ENCODE measurements around the gene EIF2AK2.

Gene EIF2AK2

DNA sequence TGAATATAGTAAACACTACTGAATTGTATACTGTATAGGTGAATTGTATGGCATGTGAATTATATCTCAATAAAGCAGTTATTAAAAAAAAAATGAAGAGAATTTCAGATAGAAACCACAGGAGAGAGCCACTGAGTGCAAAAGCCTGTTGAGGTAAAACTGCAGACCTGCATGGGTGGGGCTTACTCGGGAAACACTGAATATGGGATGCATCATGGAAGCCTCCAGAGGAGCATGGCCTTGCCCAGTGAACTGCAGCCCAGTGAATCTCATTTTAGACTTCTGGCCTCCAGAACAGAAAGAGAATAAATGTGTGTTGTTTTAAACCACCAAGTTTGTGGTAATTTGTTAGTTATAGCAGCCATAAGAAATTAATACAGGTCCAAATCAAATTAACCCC, 56.7 kb downstream of the EIF2AK2 start:
- no peak for DNase-seq (ENCODE audit: low read depth)

DNA sequence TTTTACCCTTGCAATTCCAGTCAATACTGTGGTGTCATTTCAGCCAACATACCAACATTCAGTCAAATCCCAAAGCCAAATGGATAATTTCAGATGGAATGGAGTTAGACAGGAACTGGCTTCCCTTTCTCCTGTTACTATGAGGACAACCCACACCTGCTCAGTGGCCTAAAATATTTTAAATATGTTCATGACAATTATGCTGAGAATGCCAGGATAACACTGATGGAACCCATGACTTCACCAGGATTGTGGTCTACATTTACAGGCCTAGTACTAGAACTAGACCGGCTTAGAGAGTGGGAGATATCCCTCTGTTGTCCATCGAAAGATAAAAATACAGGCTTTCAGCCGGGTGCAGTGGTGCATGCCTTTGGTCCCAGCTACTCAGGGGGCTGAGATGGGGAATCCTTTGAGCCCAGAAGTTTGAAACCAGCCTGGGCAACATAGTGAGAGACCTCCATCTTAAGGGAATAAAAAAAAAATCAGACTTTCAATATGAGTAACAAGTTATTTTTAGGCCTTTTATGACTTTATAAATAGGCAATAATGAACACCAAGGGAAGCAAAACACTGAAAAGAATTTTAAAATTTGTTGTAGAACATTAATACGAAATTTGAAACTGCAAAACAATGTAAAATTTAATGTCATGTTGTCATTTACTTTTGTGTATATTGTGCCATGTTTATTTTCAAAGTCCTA, 58.2 kb downstream of the EIF2AK2 start:
- DNase-seq (ENCODE audit: low read depth) = no peak

DNA sequence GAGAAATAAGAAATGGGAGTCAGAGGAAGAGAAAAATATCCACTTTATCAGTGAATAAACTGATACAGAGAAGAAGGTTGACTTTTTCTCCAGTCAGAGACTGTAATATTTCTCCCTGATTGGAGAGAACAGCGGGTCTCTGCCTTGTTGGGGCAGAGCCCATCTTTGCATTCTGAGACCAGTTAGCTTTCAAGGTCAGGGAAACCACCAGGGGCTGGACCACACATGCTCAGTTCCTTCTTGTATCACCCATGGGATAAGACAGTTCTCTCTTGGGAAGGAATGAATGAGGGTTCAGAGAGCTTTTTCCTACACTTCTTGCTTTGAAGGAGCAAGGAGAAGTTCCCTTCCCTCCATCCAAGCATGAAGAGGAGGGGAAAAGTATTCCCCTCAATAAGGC, 60.2 kb downstream of the EIF2AK2 start:
- DNase-seq (ENCODE audit: low read depth) = peak; percentile 4

DNA sequence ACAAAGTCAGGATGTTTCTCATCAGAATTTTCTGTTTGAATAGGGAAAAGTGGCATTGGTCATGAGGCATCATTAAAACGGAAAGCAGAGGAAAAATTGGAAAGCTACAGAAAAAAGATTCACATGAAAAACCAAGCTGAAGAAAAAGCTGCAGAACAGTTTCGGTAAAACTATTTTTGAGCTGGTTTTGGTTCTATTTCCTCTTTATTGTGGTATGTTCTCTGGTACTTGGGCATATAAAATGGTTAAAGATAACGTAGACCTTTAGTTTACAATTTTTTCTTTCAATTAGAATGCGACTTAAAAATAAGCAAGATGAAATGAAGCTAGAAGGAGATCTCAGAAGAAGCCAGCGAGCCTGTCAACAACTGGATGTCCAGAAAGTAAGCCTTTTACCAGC, 64.9 kb downstream of the EIF2AK2 start:
- no peak for DNase-seq (ENCODE audit: low read depth)

DNA sequence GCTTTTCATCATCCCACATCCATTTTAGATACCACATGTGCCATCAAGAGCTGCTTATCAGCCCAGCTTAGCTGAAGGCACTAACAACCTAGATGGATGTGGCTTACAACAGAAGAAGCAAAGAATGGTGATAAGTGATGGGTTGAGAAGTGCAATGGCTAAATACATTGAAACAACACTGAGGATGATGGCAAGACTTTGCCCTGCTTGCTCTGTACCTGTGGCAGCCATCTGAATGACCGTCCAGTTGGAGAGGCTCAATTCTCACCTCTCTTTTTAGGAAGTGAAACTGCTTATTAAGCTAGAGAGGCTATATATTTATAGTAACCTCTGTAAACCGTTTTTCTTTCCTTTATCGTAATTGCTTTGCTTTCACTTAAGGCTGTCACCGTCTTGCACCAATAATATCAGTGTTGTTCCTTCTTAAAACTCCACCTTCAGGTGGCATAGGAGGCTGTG, 66.7 kb downstream of the EIF2AK2 start:
- no peak for DNase-seq (ENCODE audit: low read depth)

DNA sequence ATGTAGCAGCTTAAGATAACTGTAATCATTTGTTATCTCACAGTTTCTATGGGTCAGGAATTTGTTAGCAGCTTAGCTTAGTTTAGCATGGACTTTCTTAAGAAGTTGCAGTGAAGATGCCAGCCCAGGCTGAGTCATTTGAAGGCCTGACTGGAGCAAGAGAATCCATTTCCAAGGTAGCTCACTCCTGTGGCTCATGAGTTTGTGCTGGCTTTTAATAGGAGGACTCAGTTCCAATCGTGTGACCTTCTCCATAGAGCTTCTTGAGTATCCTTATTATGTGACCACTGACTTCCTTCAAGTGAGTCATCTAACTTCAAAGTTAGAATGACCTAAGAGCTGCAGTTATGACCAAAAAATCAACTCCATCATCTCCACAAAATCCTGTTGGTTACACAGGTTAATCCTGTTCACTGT, 71.0 kb downstream of the EIF2AK2 start:
- DNase-seq (ENCODE audit: low read depth) = peak; percentile 45

DNA sequence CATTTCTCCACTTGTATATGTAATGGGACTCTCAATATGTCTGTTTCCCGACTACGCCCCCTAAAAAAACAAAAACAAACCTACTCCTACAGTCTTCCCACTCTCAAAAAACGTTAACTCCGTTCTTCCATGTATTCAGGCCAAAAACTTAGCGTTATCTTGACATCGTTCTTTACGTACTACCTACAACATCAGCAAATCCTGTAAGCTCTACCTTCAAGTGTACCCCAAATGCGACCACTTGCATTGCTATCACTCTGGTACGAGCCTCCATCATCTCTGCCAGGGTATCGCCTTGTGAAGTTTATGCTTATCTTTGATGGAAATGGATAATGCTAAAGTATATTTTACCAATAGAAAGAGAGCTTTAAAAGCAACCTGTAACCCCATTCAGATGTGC, 72.0 kb downstream of the EIF2AK2 start:
- no peak for DNase-seq (ENCODE audit: low read depth)

DNA sequence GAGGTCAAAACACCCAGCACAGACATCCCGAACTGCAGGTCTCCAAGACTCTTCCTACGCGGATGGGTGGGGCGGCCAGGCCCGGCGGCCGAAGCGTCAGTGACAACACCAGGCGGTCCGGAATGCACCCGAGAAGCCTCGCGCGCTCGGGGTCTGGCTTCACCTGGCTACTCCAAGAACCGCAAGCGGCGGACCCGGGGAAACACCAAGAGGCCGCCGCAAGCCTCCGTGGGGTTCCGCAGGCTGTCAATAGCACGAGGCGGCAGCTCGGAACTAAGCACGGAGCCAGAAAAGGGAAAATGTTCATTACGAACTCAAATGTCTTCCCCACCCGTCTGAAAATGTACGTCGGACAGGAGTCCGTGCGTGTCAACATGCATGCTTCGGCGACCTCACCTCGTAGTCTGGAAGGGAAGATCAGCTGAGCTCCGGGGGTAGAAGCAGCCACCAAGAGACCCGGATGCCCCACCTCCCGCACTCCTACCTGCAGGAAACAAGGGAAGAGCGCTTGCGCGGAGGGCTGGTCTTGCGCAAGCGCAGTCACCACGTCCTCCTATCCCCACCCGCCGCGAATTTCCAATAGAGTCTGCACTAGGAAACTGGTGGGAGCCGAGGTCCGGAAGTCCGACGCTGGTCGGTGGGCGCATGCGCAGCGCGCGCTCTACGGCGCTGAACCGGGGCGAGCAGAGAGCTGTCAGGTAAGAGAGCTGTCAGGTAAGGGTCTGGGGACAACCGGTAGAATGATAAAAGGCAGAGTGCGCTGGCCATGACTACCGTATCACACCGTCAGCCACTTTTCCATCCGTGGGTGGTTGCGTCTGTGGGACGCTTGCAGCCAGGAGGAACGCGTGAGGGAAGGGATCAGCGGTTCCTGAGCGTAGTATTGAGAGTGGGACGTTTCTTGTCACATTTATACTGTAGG, 72.6 kb downstream of the EIF2AK2 start, which contains the start of the genes GPATCH11 and HEATR5B:
Gene GPATCH11 (plus strand): TSS at position 646 of the 922 bp plus-strand sequence. CDS start 3,864 bp downstream, outside the sequence.
Gene HEATR5B (minus strand): TSS at position 500 of the 922 bp plus-strand sequence. CDS start 958 bp downstream, outside the sequence.
- DNase-seq (ENCODE audit: low read depth) = peak; percentile 94

DNA sequence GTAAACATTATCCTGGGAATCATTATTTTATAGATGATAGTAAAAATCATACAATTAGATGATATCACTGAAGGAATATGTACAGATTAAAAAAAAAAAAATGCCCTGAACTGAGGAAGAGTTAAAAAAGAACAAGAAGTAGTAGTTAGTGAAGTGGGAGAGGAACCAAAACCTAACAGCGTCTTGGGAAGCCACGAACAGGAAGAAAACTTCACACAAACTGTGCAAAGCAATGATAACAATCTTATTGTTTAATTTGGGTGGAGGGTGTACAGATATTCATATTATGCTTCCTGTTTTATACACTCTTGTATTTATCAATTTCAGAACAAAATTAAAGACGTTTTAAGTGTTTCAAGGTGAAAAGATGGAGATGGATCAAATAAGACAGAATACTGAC, 76.1 kb downstream of the EIF2AK2 start:
- DNase-seq (ENCODE audit: low read depth) = no peak

DNA sequence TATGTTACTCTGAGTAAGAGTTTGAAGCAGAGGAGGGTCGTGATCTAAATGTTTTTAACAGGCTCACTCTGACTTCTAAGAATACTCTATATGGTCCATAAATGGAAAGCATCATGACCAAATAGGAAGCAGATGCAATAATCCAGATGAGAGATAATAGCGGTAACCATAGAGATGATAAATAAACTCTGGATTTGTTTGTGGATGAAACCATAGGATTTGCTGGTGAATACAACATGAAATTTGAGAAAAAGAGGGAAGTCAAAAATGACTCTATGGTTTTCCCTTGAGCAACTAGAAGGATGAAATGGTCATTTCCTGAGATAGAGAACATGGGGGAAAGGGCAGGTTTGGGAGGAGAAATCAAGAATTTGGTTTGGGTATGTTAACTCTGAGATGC, 76.5 kb downstream of the EIF2AK2 start:
- no peak for DNase-seq (ENCODE audit: low read depth)

DNA sequence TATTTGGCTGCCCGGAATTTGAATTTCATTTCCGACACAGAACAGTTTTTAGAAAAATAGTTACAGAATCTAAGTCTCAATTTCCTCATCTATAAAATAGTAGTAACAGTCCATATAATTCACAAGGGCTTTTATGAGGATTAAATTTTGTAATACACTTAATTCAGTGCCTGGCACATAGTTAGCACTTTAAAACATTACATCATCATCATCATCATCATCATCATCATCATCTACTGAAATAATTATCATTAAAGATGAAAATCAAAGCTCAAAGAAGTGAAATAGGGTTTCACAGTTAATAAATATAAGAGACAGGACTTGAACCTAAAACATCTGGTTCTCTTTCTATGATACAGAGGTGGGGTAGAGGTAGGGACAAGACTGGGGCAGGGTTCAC, 85.8 kb downstream of the EIF2AK2 start:
- DNase-seq (ENCODE audit: low read depth) = no peak

DNA sequence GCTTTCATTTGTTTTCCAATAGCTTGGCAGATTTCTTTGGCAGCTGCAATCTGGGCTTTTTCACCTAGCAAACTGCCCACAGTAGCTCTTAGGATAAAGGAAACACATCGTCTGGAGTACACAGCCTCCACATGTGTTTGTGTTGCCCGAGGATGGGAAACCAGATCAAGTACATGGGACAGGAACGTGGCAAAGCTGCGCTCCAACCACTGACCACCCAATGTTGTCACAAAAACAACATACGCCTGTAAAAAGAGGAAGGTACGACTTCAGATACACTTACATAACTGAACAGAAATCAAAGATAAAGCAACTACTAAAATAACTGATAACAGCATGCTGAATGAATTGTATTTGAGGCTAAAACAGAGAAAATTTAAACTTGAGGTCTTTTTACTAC, 88.1 kb downstream of the EIF2AK2 start:
- DNase-seq (ENCODE audit: low read depth) = no peak

DNA sequence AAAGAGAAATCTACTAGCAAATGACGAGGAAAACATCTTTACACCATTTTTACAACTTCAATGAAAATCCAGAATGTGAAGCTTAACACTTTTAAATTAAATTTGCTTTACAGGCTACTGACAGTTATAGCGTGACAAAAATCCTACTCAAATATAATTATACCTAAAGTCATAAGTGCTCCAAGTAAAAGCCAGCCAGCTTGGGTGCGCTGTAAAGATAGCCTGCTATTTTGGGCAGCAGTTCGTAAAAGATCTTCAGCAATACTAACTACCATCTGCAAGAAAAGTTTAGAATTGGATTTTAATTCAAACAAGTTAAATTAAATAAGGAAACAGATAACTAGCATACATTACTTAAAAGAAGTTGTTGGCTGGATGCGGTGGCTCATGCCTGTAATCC, 95.0 kb downstream of the EIF2AK2 start:
- DNase-seq (ENCODE audit: low read depth) = no peak

DNA sequence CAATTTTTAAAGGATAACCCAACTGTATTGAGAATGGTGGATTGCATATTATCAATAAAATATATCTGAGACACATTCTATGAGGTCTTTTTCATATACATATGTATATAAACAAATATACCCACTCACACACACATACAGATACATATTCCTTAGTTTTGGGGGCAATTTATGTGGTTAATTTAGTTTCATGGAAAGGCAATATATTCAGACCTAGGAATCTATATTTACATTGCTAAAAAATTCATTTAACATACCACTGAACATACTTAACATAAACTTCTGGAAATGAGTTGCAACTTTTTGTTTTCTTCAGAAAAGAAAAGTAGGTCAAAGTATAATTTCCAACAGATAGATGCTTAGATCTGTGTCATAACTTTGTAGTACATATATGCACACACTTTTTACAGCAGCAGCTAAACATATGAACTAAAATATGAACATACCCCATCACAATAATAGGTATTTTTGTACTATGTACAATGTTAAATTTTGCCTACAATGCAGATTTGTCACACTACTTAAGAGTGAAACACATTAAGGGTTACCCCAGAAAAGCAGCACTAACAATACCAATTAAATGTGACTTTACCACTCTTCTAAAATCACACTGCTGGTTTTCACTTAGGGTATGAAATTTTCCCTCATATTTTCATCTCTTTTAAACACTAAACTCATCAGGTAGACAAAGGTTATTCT, 95.6 kb downstream of the EIF2AK2 start:
- no peak for DNase-seq (ENCODE audit: low read depth)

DNA sequence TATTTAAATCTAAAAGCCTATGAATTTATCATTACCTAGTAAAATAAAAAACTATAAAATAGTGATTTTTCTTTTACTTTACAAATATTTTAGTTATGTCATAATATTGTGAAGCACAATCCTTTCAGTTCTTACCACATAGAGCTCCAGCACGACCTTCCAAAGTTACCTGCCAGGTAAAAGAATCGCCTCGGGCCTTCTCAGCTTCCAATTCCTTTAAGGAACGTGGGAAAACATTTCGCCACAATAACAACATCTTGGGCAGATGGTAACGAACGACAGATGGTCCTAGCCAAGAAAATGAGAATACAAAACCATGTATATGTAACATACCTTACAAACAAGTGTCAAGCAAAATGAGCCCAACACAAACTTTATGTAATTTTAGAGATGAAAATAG, 96.3 kb downstream of the EIF2AK2 start:
- DNase-seq (ENCODE audit: low read depth) = no peak

DNA sequence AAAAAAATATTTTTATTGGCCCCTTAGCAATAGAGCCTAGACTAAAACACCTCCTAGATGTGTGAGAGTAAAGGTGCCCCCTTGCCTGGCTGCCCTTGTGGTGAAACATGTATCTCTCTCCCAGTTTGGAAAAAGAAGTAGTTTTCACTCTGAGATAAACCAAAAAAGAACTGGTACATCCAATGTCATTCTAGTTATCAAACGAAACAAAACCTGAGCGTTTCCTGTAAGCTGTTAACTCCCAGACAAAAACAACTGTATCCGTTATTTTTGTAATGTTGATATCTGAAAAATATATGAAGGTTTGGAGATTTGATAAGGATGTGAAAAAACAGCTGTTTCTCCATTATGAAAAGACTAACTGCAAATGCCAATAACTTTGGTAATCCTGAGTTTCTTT, 96.9 kb downstream of the EIF2AK2 start:
- no peak for DNase-seq (ENCODE audit: low read depth)

DNA sequence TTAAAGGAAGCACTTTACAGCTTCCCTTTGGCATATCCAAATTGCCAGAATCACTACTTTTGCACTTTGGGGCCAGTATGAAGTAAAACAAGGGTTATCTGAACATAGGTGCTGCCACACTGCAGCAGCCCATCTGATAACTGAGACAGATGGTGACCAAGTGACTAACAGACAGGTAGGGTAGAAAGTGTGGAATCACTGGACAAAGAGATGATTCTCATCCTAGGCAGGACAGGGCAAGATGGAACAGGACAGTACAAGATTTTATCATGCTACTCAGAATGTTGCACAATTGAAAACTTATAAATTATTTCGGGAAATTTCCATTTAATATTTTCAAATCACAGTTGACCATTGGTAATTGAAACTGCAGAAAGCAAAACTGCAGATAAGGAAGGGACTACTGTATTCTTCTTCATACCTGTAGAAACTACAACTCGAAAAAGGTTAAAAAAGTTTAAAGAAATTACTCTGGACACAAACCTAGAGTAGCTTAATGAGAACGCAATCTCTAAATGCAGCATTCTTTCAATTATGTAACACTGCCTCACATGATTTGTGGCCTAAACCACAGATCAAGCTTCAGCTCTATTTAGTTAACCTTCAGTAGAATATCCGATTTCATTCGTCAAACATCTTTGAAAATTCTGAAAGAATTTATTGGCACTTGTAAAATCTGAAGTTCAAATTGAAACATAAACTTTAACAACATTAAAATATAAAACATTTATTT, 104.0 kb downstream of the EIF2AK2 start:
- DNase-seq (ENCODE audit: low read depth) = no peak

Data from amniotic epithelial cell (primary cell).